Astrocyte of the cerebellum (primary cell): ENCODE data around the gene HEG1.
A peak's percentile ranks its signal among the peaks of the same experiment; 100 is the strongest.

Source experiments
- DNase-seq: peaks from one replicate; pipeline ENCODE4 v3.0.0-alpha.2; 2011; ENCODE audit warnings: low read depth
- H3K4me3 ChIP-seq: 2 replicates; pipeline ENCODE4 v1.5.1; 2011; ENCODE audit warnings: mild to moderate bottlenecking, low read depth, low read length, moderate library complexity
- CTCF ChIP-seq: IDR thresholded peaks from 2 replicates; pipeline ENCODE4 v1.5.1; 2012; ENCODE audit warnings: low read length, low read depth, moderate library complexity, mild to moderate bottlenecking; ENCODE audit errors: missing control alignments
- in situ Hi-C: cut with HindIII; loops from 2 replicates; pipeline ENCODE4 v1.10.0; 2017; ENCODE audit warnings: low sequenced_read_pairs

Gene HEG1, protein sequence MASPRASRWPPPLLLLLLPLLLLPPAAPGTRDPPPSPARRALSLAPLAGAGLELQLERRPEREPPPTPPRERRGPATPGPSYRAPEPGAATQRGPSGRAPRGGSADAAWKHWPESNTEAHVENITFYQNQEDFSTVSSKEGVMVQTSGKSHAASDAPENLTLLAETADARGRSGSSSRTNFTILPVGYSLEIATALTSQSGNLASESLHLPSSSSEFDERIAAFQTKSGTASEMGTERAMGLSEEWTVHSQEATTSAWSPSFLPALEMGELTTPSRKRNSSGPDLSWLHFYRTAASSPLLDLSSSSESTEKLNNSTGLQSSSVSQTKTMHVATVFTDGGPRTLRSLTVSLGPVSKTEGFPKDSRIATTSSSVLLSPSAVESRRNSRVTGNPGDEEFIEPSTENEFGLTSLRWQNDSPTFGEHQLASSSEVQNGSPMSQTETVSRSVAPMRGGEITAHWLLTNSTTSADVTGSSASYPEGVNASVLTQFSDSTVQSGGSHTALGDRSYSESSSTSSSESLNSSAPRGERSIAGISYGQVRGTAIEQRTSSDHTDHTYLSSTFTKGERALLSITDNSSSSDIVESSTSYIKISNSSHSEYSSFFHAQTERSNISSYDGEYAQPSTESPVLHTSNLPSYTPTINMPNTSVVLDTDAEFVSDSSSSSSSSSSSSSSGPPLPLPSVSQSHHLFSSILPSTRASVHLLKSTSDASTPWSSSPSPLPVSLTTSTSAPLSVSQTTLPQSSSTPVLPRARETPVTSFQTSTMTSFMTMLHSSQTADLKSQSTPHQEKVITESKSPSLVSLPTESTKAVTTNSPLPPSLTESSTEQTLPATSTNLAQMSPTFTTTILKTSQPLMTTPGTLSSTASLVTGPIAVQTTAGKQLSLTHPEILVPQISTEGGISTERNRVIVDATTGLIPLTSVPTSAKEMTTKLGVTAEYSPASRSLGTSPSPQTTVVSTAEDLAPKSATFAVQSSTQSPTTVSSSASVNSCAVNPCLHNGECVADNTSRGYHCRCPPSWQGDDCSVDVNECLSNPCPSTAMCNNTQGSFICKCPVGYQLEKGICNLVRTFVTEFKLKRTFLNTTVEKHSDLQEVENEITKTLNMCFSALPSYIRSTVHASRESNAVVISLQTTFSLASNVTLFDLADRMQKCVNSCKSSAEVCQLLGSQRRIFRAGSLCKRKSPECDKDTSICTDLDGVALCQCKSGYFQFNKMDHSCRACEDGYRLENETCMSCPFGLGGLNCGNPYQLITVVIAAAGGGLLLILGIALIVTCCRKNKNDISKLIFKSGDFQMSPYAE (N-terminal part only)

DNA sequence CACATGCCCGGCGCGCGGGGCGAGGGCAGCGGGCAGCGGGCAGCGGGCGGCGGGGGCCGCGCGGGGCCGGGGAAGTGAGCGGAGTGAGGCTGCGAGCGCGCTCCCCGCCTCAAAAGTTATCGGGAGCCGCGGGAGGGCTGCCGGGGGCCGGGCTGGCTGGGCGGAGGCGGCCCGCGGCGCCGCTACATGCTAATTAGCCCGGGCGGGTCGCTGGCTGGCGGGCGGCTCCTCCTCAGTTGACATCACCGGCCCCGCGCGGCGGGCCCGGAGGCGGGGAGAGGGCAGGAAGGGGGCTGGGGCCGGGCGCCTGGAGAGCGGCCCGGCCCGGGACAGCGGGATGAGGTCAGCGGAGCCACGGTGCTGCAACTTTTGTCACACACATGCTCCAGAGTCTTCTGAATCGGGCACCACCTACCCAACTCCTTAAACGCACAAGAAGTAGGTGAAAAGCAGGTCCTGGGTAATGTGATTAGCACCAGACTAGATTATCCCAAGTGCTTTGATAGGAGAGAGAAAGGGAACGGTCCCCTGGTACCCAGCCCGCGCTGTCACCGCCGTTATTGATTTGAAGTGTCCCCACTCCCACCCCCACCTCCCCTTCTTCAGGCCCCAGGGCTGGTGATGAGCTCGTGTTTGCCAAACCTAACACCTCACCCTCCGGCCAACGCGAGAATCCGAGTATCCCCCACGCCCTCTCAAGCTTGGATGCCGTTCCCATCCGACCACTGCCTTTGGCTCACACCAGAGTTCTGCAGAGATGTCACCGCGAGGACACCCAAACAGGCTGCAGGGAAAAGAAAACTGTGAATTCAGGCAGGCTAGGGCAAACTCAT lies at the start of gene HEG1:
Gene HEG1 (minus strand): TSS at position 85 of the 833 bp plus-strand sequence. CDS start 107 bp downstream, outside the sequence.
- peak within 1 kb of the TSS; percentile 91 for H3K4me3 ChIP-seq
- no peak for DNase-seq
- in situ Hi-C loops = no loop called here
- no peak for TF ChIP-seq CTCF

DNA sequence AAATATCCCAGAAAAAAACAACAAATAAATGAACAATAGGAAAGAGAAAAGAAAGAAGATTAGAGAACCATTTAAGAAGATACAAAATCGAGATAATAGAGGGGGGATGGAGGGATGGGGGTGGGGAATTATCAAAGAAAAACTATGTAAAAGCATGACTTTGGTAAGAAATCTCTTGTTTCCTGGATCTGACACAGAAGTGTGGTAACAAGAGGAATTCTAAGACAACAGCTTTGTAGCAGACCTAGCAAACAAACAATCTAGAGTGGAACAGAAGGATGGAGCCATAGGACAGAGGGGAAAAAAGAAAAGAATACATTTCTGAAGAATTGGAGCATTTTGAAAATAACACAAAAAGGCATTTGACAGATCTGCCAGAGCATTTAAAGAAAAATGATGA lies 49.3 kb upstream of the HEG1 start:
- DNase-seq = no peak
- in situ Hi-C loops = no loop called here
- no peak overlapping the region for H3K4me3 ChIP-seq
- TF ChIP-seq CTCF = no peak

- in situ Hi-C loops = no loop called here
- no peak for TF ChIP-seq CTCF
Observed at GRCh38 chr3:125104639-125105038, 48.8 kb upstream of the HEG1 start.

GRCh38 chr3:125103406-125103805 lies 47.6 kb upstream of the HEG1 start:
- in situ Hi-C loops = no loop called here
- no peak for TF ChIP-seq CTCF
- no peak overlapping the region for H3K4me3 ChIP-seq
- no peak for DNase-seq

More at GRCh38 chr3:125104639-125105038, 48.8 kb upstream of the HEG1 start:
- no peak overlapping the region for H3K4me3 ChIP-seq
- DNase-seq = no peak

DNA sequence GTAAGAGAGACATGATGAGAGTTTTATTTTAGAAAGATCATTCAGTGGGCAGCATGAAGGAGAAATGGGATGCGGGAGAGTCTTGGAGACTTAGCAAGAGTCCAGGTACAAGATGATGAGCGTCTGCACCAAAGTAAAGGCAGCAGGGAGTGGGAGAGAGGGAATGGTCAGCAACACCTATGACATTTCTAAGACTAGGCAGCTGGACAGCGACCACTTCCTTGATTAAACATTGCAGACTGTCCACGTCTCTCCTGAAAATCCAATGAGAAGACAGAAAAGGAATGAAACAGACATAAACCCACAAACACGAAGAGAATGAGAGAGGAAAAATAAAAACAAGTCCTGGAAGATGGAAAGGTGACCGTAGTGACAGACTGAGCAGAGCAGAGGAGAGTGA lies 46.7 kb upstream of the HEG1 start:
- no peak for DNase-seq
- no peak for TF ChIP-seq CTCF
- no peak overlapping the region for H3K4me3 ChIP-seq
- in situ Hi-C loops = no loop called here
